H1 (cell line): Measurements from ENCODE around the gene SLC45A1. TPM values are rescaled to one million over a fixed set of nuclear protein-coding genes. Genes with fewer than 3 reads are reported as not detected.

Experiments
- CTCF ChIA-PET: fragments of 300-600 bp; sonication (Branson Sonifier 250); formaldehyde crosslinking; loops from one replicate; lab custom pipeline; 2021; ENCODE audit not compliant: partially characterized antibody; lab: Charles Lee
- POLR2A ChIA-PET: fragments of 300-600 bp; sonication (Branson Sonifier 250); formaldehyde crosslinking; loops from one replicate; lab custom pipeline; 2021; ENCODE audit warnings: inconsistent platforms; ENCODE audit not compliant: partially characterized antibody; lab: Charles Lee
- DNase-seq, 2 experiments: peaks; one replicate each; pipeline versions ENCODE4 v3.0.0 to v3.0.0-alpha.2; 2010 to 2022; ENCODE audit warnings: low spot score in 2 of 2, low read depth in 1 of 2, mixed read lengths in 1 of 2
- FAIRE-seq: peaks from 2 replicates; lab custom pipeline; 2011; peaks lifted over from hg19 to GRCh38; lab: Jason Lieb, UNC
- H2AFZ ChIP-seq: 2 replicates; pipeline ENCODE4 v1.8.1; 2012; ENCODE audit warnings: low read length, inconsistent platforms
- H2AK5ac ChIP-seq: 2 replicates; pipeline ENCODE4 v1.6.1; 2013; ENCODE audit warnings: low read depth, low read length
- H2BK120ac ChIP-seq: replicated peaks from 2 replicates; pipeline ENCODE3; 2013; ENCODE audit warnings: low read depth, low read length, inconsistent platforms
- H2BK12ac ChIP-seq: 2 replicates; pipeline ENCODE4 v1.6.1; 2013; ENCODE audit warnings: low read depth, low read length
- H2BK15ac ChIP-seq: 2 replicates; pipeline ENCODE4 v1.6.1; 2013; ENCODE audit warnings: low read length
- H2BK20ac ChIP-seq: 2 replicates; pipeline ENCODE4 v1.6.1; 2013; ENCODE audit warnings: low read length
- H2BK5ac ChIP-seq: 2 replicates; pipeline ENCODE4 v1.6.1; 2013; ENCODE audit warnings: low read depth, low read length
- H3K14ac ChIP-seq: 2 replicates; pipeline ENCODE4 v1.6.1; 2013; ENCODE audit warnings: inconsistent platforms; ENCODE audit not compliant: insufficient read length
- H3K18ac ChIP-seq: 2 replicates; pipeline ENCODE4 v1.6.1; 2013; ENCODE audit warnings: low read length; ENCODE audit errors: extremely low read depth
- H3K23ac ChIP-seq: 2 replicates; pipeline ENCODE4 v1.6.1; 2013; ENCODE audit warnings: inconsistent platforms; ENCODE audit not compliant: insufficient read length
- H3K23me2 ChIP-seq: 2 replicates; pipeline ENCODE4 v1.6.1; 2013; ENCODE audit warnings: low read depth, low read length
- H3K27ac ChIP-seq: 2 replicates; pipeline ENCODE4 v1.6.1; 2011; ENCODE audit warnings: low read depth, low read length, inconsistent platforms
- H3K27me3 ChIP-seq, 4 experiments: replicated peaks in 1 of 4; 1 replicate in 1 of 4; 2 replicates in 3 of 4; pipeline versions ENCODE4 v1.6.1 to v1.8.1; 2011 to 2013; ENCODE audit warnings: low read length in 3 of 4, mild to moderate bottlenecking in 3 of 4, inconsistent platforms in 2 of 4, mixed read lengths in 2 of 4, moderate library complexity in 1 of 4; ENCODE audit not compliant: control insufficient read depth in 3 of 4, insufficient read depth in 3 of 4; ENCODE audit errors: extremely low read depth in 1 of 4
- H3K36me3 ChIP-seq, 4 experiments: 2 replicates each; pipeline versions ENCODE4 v1.6.1 to v1.8.1; 2011 to 2013; ENCODE audit warnings: mild to moderate bottlenecking in 4 of 4, low read length in 3 of 4, moderate library complexity in 2 of 4, control low read depth in 1 of 4, inconsistent platforms in 1 of 4; ENCODE audit not compliant: insufficient read depth in 4 of 4, control insufficient read depth in 2 of 4
- H3K4ac ChIP-seq: replicated peaks from 2 replicates; pipeline ENCODE3; 2013; ENCODE audit warnings: low read length, low read depth, mixed read lengths, inconsistent platforms; ENCODE audit not compliant: insufficient read length
- H3K4me1 ChIP-seq, 4 experiments: replicated peaks in 1 of 4; 1 replicate in 1 of 4; 2 replicates in 3 of 4; pipeline versions ENCODE4 v1.6.1 to v1.8.1; 2011 to 2013; ENCODE audit warnings: low read length in 3 of 4, inconsistent platforms in 2 of 4, mixed read lengths in 1 of 4; ENCODE audit not compliant: insufficient read depth in 4 of 4, control insufficient read depth in 3 of 4
- H3K4me2 ChIP-seq, 2 experiments: 2 replicates each; pipeline versions ENCODE4 v1.6.1 to v1.8.1; 2011 to 2013; ENCODE audit warnings: low read depth in 2 of 2, low read length in 2 of 2, control low read depth in 1 of 2, inconsistent platforms in 1 of 2, mild to moderate bottlenecking in 1 of 2; ENCODE audit not compliant: insufficient read depth in 1 of 2
- H3K4me3 ChIP-seq, 4 experiments: fragments of 200-600, 300-600 bp in 1 of 4; sonication (generic), shearing (Covaris generic), sonication (Bioruptor Twin) in 1 of 4; 2 replicates each; pipeline versions ENCODE4 v1.5.1 to v1.8.1; 2011 to 2016; ENCODE audit warnings: low read length in 4 of 4, low read depth in 3 of 4, control low read depth in 2 of 4, inconsistent platforms in 2 of 4, mild to moderate bottlenecking in 2 of 4, mixed read lengths in 1 of 4, moderate library complexity in 1 of 4; ENCODE audit not compliant: insufficient read depth in 2 of 4; ENCODE audit errors: extremely low read depth in 1 of 4
- H3K56ac ChIP-seq: replicated peaks from 2 replicates; pipeline ENCODE3; 2013; ENCODE audit warnings: low read depth, mild to moderate bottlenecking, mixed read lengths, low read length, inconsistent platforms; ENCODE audit not compliant: insufficient read length
- H3K79me1 ChIP-seq: 2 replicates; pipeline ENCODE4 v1.6.1; 2013; ENCODE audit warnings: low read depth, low read length, control low read depth
- H3K79me2 ChIP-seq, 2 experiments: 2 replicates each; pipeline versions ENCODE4 v1.6.1 to v1.8.1; 2012 to 2013; ENCODE audit warnings: low read length in 2 of 2, mild to moderate bottlenecking in 2 of 2, inconsistent platforms in 1 of 2; ENCODE audit not compliant: insufficient read depth in 2 of 2, control insufficient read depth in 1 of 2
- H3K9ac ChIP-seq, 4 experiments: replicated peaks in 1 of 4; 1 replicate in 1 of 4; 2 replicates in 3 of 4; pipeline versions ENCODE4 v1.6.1 to v1.8.1; 2011 to 2013; ENCODE audit warnings: low read depth in 3 of 4, low read length in 3 of 4, control low read depth in 2 of 4, mild to moderate bottlenecking in 2 of 4, moderate library complexity in 2 of 4, inconsistent platforms in 1 of 4; ENCODE audit errors: extremely low read depth in 1 of 4
- H3K9me3 ChIP-seq, 2 experiments: 2 replicates each; pipeline versions ENCODE4 v1.6.1 to v1.8.1; 2012 to 2013; ENCODE audit warnings: mild to moderate bottlenecking in 2 of 2, moderate library complexity in 2 of 2, control low read depth in 1 of 2, inconsistent platforms in 1 of 2, low read depth in 1 of 2, low read length in 1 of 2, mixed read lengths in 1 of 2; ENCODE audit not compliant: insufficient read depth in 2 of 2
- H4K20me1 ChIP-seq, 2 experiments: replicated peaks in 1 of 2; 2 replicates each; pipeline versions ENCODE3 to v1.8.1; 2011 to 2013; ENCODE audit warnings: inconsistent platforms in 2 of 2, low read length in 2 of 2, mild to moderate bottlenecking in 1 of 2; ENCODE audit not compliant: insufficient read depth in 2 of 2, control insufficient read depth in 1 of 2
- H4K5ac ChIP-seq: 2 replicates; pipeline ENCODE4 v1.6.1; 2013; ENCODE audit warnings: low read length, low read depth, mixed read lengths, inconsistent platforms; ENCODE audit not compliant: insufficient read length
- H4K8ac ChIP-seq: 2 replicates; pipeline ENCODE4 v1.8.0; 2013; ENCODE audit warnings: mild to moderate bottlenecking, moderate library complexity, low read length, inconsistent platforms; ENCODE audit not compliant: insufficient read depth; ENCODE audit errors: extremely low read depth
- H4K91ac ChIP-seq: replicated peaks from 2 replicates; pipeline ENCODE3; 2013; ENCODE audit warnings: low read length, mixed read lengths, inconsistent platforms; ENCODE audit not compliant: insufficient read length
- CEBPB ChIP-seq: IDR thresholded peaks from 2 replicates; pipeline ENCODE4 v1.6.1; 2012; ENCODE audit warnings: low read depth, low read length
- CHD1 ChIP-seq: IDR thresholded peaks from 2 replicates; pipeline ENCODE4 v1.6.1; 2012; ENCODE audit warnings: low read depth, low read length, improper control_type of control experiment
- CHD2 ChIP-seq: IDR thresholded peaks from 2 replicates; pipeline ENCODE4 v1.6.1; 2012; ENCODE audit warnings: low read length, improper control_type of control experiment
- FOSL1 ChIP-seq: IDR thresholded peaks from 2 replicates; pipeline ENCODE4 v1.6.1; 2011; ENCODE audit warnings: mild to moderate bottlenecking, low read depth, low read length, moderate library complexity; ENCODE audit not compliant: insufficient read depth
- HDAC6 ChIP-seq: IDR thresholded peaks from one replicate; pipeline ENCODE4 v1.7.1; 2012; ENCODE audit warnings: low read depth, mild to moderate bottlenecking, inconsistent platforms, low read length, moderate library complexity
- PHF8 ChIP-seq: fragments of 200-600 bp; sonication (generic); conservative IDR thresholded peaks from 2 replicates; pipeline ENCODE4 v1.7.1; 2012; ENCODE audit warnings: low read depth, mild to moderate bottlenecking, inconsistent platforms, low read length, moderate library complexity
- RXRA ChIP-seq: IDR thresholded peaks from 2 replicates; pipeline ENCODE4 v1.6.1; 2011; ENCODE audit warnings: low read depth, mild to moderate bottlenecking, low read length, moderate library complexity; ENCODE audit not compliant: insufficient read depth
- SAP30 ChIP-seq: fragments of 300-600 bp; sonication (generic); IDR thresholded peaks from 2 replicates; pipeline ENCODE4 v1.7.1; 2012; ENCODE audit warnings: low read length, moderate library complexity, mild to moderate bottlenecking, inconsistent platforms; ENCODE audit not compliant: insufficient read depth, insufficient replicate concordance
- TBP ChIP-seq: IDR thresholded peaks from 2 replicates; pipeline ENCODE4 v1.6.1; 2011; ENCODE audit warnings: low read depth, low read length, improper control_type of control experiment
- ZNF274 ChIP-seq: IDR thresholded peaks from 2 replicates; pipeline ENCODE4 v1.7.0; 2012; ENCODE audit warnings: low read length, borderline replicate concordance; ENCODE audit errors: extremely low read depth
- WGBS, 2 experiments: shearing (Covaris generic) in 1 of 2; methylation state at CpG; one replicate each; pipeline versions ENCODE4 v1.1.6 to v1.1.7; 2013 to 2015; ENCODE audit warnings: low lambda C conversion rate in 2 of 2, mixed read lengths in 2 of 2, inconsistent platforms in 1 of 2, low coverage in 1 of 2, missing lambda C conversion rate in 1 of 2; ENCODE audit not compliant: insufficient replicate concordance in 2 of 2, insufficient coverage in 1 of 2, insufficient read length in 1 of 2; ENCODE audit errors: extremely low coverage in 1 of 2, missing lambda C conversion rate in 1 of 2; 5-methylcytosine and 5-hydroxymethylcytosine counted together
- polyA plus RNA-seq, 7 experiments: library from polyadenylated mRNA; depleted of rRNA in 3 of 7; stranded (reverse) in 5 of 7; unstranded in 2 of 7; fragments of >200 nt in 5 of 7; fragments of 200-250 nt in 2 of 7; gene quantifications; 1 replicate in 5 of 7; 2 replicates in 1 of 7; 4 replicates in 1 of 7; pipeline versions ENCODE4 v1.2.1 to v1.2.3, GENCODE V29; 2011 to 2013; ENCODE audit warnings: missing spikeins in 2 of 7, mixed read lengths in 2 of 7
- total RNA-seq: library from RNA; stranded (reverse); fragmentation: NEBNext Ultra II Directional; extraction: Animal tissue kit (Norgen Biotek cat#: 25700); gene quantifications from 2 replicates; pipeline ENCODE4 v1.2.1, GENCODE V29; 2021

SLC45A1 gene
- total and polyA plus RNA-seq, 2 of the 8 experiments (the other 6 are each of a cell fraction or from before 2014, with no cell fraction given): 1.0 to 1.7 TPM

DNA sequence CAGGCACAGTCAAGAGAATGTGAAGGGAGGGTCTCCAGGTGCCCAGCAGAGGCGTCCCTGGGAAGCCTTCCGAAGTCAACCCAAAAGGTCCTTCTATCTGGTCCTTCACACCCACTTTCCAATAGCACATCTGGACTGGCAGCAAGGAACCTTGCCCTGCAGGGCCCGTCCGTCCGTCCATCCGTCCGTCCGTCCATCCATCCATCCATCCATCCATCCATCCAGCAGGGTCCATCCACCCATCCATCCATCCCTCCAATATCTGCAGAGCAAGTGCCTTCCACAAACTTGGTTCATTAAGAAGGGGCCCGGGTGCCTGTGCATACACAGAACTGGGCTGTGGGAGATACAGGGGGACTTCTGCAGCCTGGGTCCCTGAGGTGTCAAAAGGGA lies 31.6 kb downstream of the SLC45A1 start:
- H3K4me2 ChIP-seq: no peak overlapping the region
- no peak overlapping the region for H4K5ac ChIP-seq
- no peaks in the 10 kb centered on the region for H3K79me1 ChIP-seq
- no peak overlapping the region for H2AFZ ChIP-seq
- H4K20me1 ChIP-seq: peaks cover 2 to 6% of the 10 kb centered on the region in 2 experiments
- H3K27me3 ChIP-seq: no peaks in the 10 kb centered on the region
- peaks cover 6% of the 10 kb centered on the region; the same call in 1 of the 2 replicates for H3K23me2 ChIP-seq
- H3K14ac ChIP-seq: no peak overlapping the region
- DNase-seq (no peak), FAIRE-seq (no peak)
- CTCF ChIA-PET: interaction anchor here (0.9 to 7.6 kb wide), 20 partner anchors 11 to 374 kb away, joined by 3 to 73 read pairs (median 6); partner anchors contain the start of gene SLC45A1
- no peak overlapping the region for H2BK12ac ChIP-seq
- peaks cover 0 to 11% (median 3%) of the 10 kb centered on the region in 4 experiments; a peak in 5 of 7 replicates for H3K4me1 ChIP-seq
- peaks cover 0 to 10% (median 0%) of the 10 kb centered on the region in 4 experiments; a peak in 4 of 8 replicates for H3K36me3 ChIP-seq
- no peak overlapping the region for H3K4ac ChIP-seq
- 93% methylated on average over 9 of the region's 9 CpGs; no CpG with 5 or more reads in 1 of the 2 experiments for WGBS, 2 experiments
- H3K4me3 ChIP-seq: no peak overlapping the region
- POLR2A ChIA-PET: interaction anchor here (0.6 to 2.2 kb wide), 6 partner anchors 10 to 473 kb away, joined by 3 to 7 read pairs (median 3); no protein-coding TSS in a partner anchor
- H3K9ac ChIP-seq: no peak overlapping the region
- no peak overlapping the region for H2AK5ac ChIP-seq
- no peaks in the 10 kb centered on the region for H3K9me3 ChIP-seq
- peak overlapping the region; percentile 81; the same call in 1 of the 2 replicates for H2BK15ac ChIP-seq
- H4K91ac ChIP-seq: no peak overlapping the region
- H3K27ac ChIP-seq: no peak overlapping the region
- H3K79me2 ChIP-seq: no peaks in the 10 kb centered on the region
- no peak overlapping the region for H3K23ac ChIP-seq
- no peak overlapping the region for H3K18ac ChIP-seq
- no peak overlapping the region for H2BK20ac ChIP-seq
- no peak overlapping the region for H2BK120ac ChIP-seq
- 0 out of 2 replicates have a peak overlapping the region, but pooled peaks have one; percentile 20 for H4K8ac ChIP-seq
- no peak overlapping the region for H2BK5ac ChIP-seq
- no peak for TF ChIP-seq HDAC6
- no peak for TF ChIP-seq CEBPB
- no peak for TF ChIP-seq ZNF274
- no peak for TF ChIP-seq FOSL1
- no peak for TF ChIP-seq PHF8
- TF ChIP-seq RXRA: no peak
- TF ChIP-seq CHD1: no peak
- TF ChIP-seq CHD2: no peak
- no peak for TF ChIP-seq TBP
- TF ChIP-seq SAP30: no peak
- H3K56ac ChIP-seq: no peak overlapping the region
